HG03460 (cell line): Measurements from ENCODE around the gene AREL1.

Experiments used
- ATAC-seq: cut with Tn5 transposase; IDR thresholded peaks from one replicate; pipeline ENCODE4 v1.9.1; 2021; ENCODE audit not compliant: unreplicated experiment

The AREL1 gene

DNA sequence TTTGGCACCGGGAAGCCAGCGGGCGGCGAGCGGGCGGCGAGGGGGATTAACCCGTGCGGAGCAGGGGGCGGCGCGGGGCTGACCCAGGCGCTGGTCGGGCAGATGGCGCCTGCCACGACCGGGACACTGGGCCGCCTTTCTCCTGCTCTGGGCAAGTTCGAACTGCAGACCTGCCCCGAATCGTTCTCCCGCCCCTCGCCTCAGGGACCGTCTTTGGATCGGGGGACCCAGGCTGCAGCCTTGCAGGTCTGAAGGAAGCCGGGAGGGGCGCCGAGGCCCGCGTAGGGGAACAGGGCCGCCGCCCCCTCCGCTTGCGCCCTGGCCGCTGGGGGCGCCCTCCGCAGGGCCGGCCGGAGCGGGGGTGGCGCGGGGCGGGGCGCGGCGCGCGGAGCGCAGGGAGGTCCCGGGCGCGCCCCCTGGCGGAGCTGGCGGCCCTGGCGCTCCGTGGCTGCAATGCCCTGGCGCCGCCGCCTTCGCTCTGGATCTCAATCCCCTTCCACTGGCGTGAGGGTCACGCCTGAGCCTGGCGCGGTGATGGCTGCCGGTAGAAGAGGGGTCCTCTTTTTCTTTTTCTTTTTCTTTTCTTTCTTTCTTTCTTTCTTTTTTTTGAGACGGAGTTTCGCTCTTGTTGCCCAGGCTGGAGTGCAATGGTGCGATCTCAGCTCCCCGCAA is 100.4 kb downstream of the AREL1 start:
- no peak for ATAC-seq

DNA sequence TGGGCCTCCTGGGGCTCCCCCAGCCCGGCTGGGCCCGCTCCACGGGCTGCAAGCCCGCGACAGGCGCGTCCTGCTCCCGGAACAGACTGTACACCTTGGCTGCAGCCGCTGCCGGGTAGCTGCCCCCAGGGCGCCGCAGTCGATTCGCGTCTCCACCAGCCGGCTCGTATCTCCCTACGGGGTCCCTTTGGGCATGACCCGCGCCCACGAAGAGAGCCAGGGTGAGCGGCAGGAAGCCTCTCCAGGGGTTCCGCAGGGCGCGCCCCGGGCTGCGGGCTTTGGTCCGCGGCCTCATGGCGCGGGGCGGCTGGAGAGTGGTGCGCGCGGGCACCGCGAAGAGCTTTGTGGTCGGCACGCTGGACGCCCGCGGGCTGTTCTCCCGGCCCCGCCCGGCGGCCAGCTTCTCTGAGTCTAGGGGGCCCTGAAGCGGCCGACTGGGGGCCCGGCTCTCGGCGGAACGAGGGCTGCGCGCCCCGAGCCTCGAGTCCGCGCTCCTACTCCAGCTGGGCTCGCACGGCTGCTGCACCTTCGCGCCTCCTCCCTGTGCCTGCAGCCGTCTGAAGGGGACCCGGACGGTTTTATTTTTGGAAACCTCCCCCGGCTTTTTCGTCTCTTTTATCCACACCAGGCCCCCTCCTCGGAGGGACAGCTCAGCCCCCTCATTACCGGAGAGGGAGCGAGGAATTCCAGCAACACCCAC is 101.1 kb downstream of the AREL1 start, which contains the start of gene LTBP2:
TSS of gene LTBP2 (minus strand) at position 588 of the 700 bp plus-strand sequence. CDS start at position 295, 293 bp downstream.
- ATAC-seq: no peak
